HG03565 (cell line): ENCODE measurements around the gene KRTAP19-2.
"Not testable (repeated sequence)": the region's sequence is repeated elsewhere in the genome, so short reads cannot be mapped to it uniquely, and the experiment has no call there.

Source experiments
- ATAC-seq: cut with Tn5 transposase; IDR thresholded peaks from one replicate; pipeline ENCODE4 v1.9.1; 2021; ENCODE audit warnings: mild to moderate bottlenecking, moderate library complexity; ENCODE audit not compliant: unreplicated experiment

The KRTAP19-2 gene

GRCh38 chr21:30487336-30487735 is at the start of gene KRTAP19-2:
Gene KRTAP19-2 (minus strand): TSS chr21:30487436. CDS start chr21:30487348, 88 bp downstream.
- ATAC-seq: no peak

- ATAC-seq: no peak
Observed at GRCh38 chr21:30518876-30519275, 31.6 kb upstream of the KRTAP19-2 start.

- no peak for ATAC-seq
Observed at GRCh38 chr21:30515681-30516080, 28.4 kb upstream of the KRTAP19-2 start.

- not testable (repeated sequence) for ATAC-seq
Observed at GRCh38 chr21:30505621-30506205, 18.5 kb upstream of the KRTAP19-2 start.

- no peak for ATAC-seq
Observed at GRCh38 chr21:30502041-30502440, 14.8 kb upstream of the KRTAP19-2 start, which contains the start of gene KRTAP19-5. Gene KRTAP19-5 (minus strand): TSS chr21:30502141. CDS start chr21:30502090, 51 bp downstream.

- no peak for ATAC-seq
Observed at GRCh38 chr21:30497065-30497464, 9.8 kb upstream of the KRTAP19-2 start, which contains the start of gene KRTAP19-4. Gene KRTAP19-4 (minus strand): TSS chr21:30497165. CDS start chr21:30497110, 55 bp downstream.

GRCh38 chr21:30491963-30492428 is 4.8 kb upstream of the KRTAP19-2 start, which contains the start of gene KRTAP19-3:
Gene KRTAP19-3 (minus strand): TSS chr21:30492013. CDS start chr21:30491957, 56 bp downstream.
- no peak for ATAC-seq

- no peak for ATAC-seq
Observed at GRCh38 chr21:30486180-30486579, 1.1 kb downstream of the KRTAP19-2 start.

GRCh38 chr21:30482130-30482529 is 5.1 kb downstream of the KRTAP19-2 start:
- ATAC-seq: no peak

- ATAC-seq: no peak
Observed at GRCh38 chr21:30480145-30480544, 7.1 kb downstream of the KRTAP19-2 start, which contains the start of gene KRTAP19-1. Gene KRTAP19-1 (minus strand): TSS chr21:30480367. CDS start chr21:30480317, 50 bp downstream.

GRCh38 chr21:30479259-30479658 is 8.0 kb downstream of the KRTAP19-2 start:
- ATAC-seq: no peak

- ATAC-seq: no peak
Observed at GRCh38 chr21:30478004-30478403, 9.2 kb downstream of the KRTAP19-2 start.

- no peak for ATAC-seq
Observed at GRCh38 chr21:30468900-30469714, 18.1 kb downstream of the KRTAP19-2 start.

GRCh38 chr21:30463713-30464112 is 23.5 kb downstream of the KRTAP19-2 start:
- ATAC-seq: no peak

GRCh38 chr21:30448514-30448913 is 38.7 kb downstream of the KRTAP19-2 start:
- ATAC-seq: no peak

- ATAC-seq: no peak
Observed at GRCh38 chr21:30447056-30447455, 40.2 kb downstream of the KRTAP19-2 start.

- ATAC-seq: no peak
Observed at GRCh38 chr21:30444204-30444603, 43.0 kb downstream of the KRTAP19-2 start.

- no peak for ATAC-seq
Observed at GRCh38 chr21:30443226-30443625, 44.0 kb downstream of the KRTAP19-2 start.

GRCh38 chr21:30439975-30440374 is 47.3 kb downstream of the KRTAP19-2 start, which contains the start of gene KRTAP15-1:
Gene KRTAP15-1 (plus strand): TSS chr21:30440275. CDS start chr21:30440328, 53 bp downstream.
- no peak for ATAC-seq
